PC-3 (cell line): ENCODE data around the gene CACTIN. TPM values are rescaled to one million over a fixed set of nuclear protein-coding genes. Genes with fewer than 3 reads are reported as not detected.

Experiments
- ATAC-seq: fragments of 200-7000 bp; cut with Tn5 transposase; 2 replicates; pipeline ENCODE4 v1.9.1; 2020; ENCODE audit warnings: mild to moderate bottlenecking, moderate library complexity
- BruUV-seq: library from RNA; stranded (reverse); fragments of 400-500 nt; replicated peaks from 2 replicates; lab custom pipeline; 2021; lab: Mats Ljungman, UMichigan
- CTCF ChIA-PET: fragments of 300-600 bp; sonication (Branson Sonifier 250); formaldehyde crosslinking; loops from one replicate; lab custom pipeline; 2022; ENCODE audit warnings: antibody characterized with exemption; lab: Charles Lee
- POLR2A ChIA-PET: fragments of 300-600 bp; sonication (Branson Sonifier 250); formaldehyde crosslinking; loops from one replicate; lab custom pipeline; 2022; ENCODE audit warnings: antibody characterized with exemption; ENCODE audit not compliant: unreplicated experiment; lab: Charles Lee
- DNase-seq: peaks from one replicate; pipeline ENCODE4 v3.0.0-alpha.2; 2015
- H2AFZ ChIP-seq: fragments of 300-600 bp; sonication (generic); 2 replicates; pipeline ENCODE4 v1.6.0; 2016; ENCODE audit warnings: antibody characterized with exemption, low read length
- H3F3A ChIP-seq: fragments of 300-600 bp; sonication (generic); one replicate; pipeline ENCODE4 v1.6.0; 2017; ENCODE audit warnings: antibody characterized with exemption, low read length, control low read depth, mild to moderate bottlenecking; ENCODE audit not compliant: unreplicated experiment
- H3K27ac ChIP-seq: fragments of 300-600 bp; sonication (generic); 2 replicates; pipeline ENCODE4 v1.5.1; 2016; ENCODE audit warnings: mild to moderate bottlenecking, low read length
- H3K27me3 ChIP-seq: fragments of 300-600 bp; sonication (generic); 2 replicates; pipeline ENCODE4 v1.6.1; 2016; ENCODE audit warnings: low read length, mixed read lengths
- H3K36me3 ChIP-seq: fragments of 300-600 bp; sonication (generic); 2 replicates; pipeline ENCODE4 v1.6.1; 2016; ENCODE audit warnings: low read depth, mixed run types, low read length, mixed read lengths
- H3K4me1 ChIP-seq: fragments of 300-600 bp; sonication (generic); 2 replicates; pipeline ENCODE4 v1.5.1; 2016; ENCODE audit warnings: low read length; ENCODE audit not compliant: insufficient read depth
- H3K4me2 ChIP-seq: fragments of 300-600 bp; sonication (generic); 2 replicates; pipeline ENCODE4 v1.6.0; 2016; ENCODE audit warnings: low read length
- H3K4me3 ChIP-seq: fragments of 300-600 bp; sonication (generic); 2 replicates; pipeline ENCODE4 v1.5.1; 2016; ENCODE audit warnings: mild to moderate bottlenecking, low read length, mixed read lengths
- H3K79me2 ChIP-seq: fragments of 300-600 bp; sonication (generic); 2 replicates; pipeline ENCODE4 v1.6.1; 2017; ENCODE audit warnings: low read length, mixed read lengths
- H3K9ac ChIP-seq: fragments of 300-600 bp; sonication (generic); 2 replicates; pipeline ENCODE4 v1.6.0; 2016; ENCODE audit warnings: mild to moderate bottlenecking, low read length
- H3K9me2 ChIP-seq: fragments of 300-600 bp; sonication (generic); replicated peaks from 2 replicates; pipeline ENCODE4 v1.6.1; 2016; ENCODE audit warnings: mixed run types, low read length, mixed read lengths
- H3K9me3 ChIP-seq: fragments of 300-600 bp; sonication (generic); 2 replicates; pipeline ENCODE4 v1.6.1; 2016; ENCODE audit warnings: low read length, mixed read lengths
- H4K20me1 ChIP-seq: fragments of 300-600 bp; sonication (generic); 2 replicates; pipeline ENCODE4 v1.6.1; 2016; ENCODE audit warnings: low read length, mixed read lengths
- EZH2 ChIP-seq: fragments of 300-600 bp; sonication (generic); IDR thresholded peaks from one replicate; pipeline ENCODE4 v1.6.1; 2017; ENCODE audit warnings: antibody characterized with exemption, mild to moderate bottlenecking, low read length; ENCODE audit not compliant: unreplicated experiment
- EZH2phosphoT487 ChIP-seq: fragments of 300-600 bp; sonication (generic); IDR thresholded peaks from 2 replicates; pipeline ENCODE4 v1.6.1; 2018; ENCODE audit warnings: mild to moderate bottlenecking, antibody characterized with exemption, low read length, borderline replicate concordance
- intact Hi-C: fragments of 100-400 bp; cut with micrococcal nuclease; formaldehyde crosslinking; loops from 2 replicates; pipeline ENCODE4 v1.9.0; 2023
- total RNA-seq: library from RNA; depleted of rRNA; stranded (reverse); fragments of >200 nt; gene quantifications from 2 replicates; pipeline ENCODE4 v1.2.3, GENCODE V29; 2014
- TF ChIP-seq, protein P1 (sequence below): fragments of 300-600 bp; sonication (generic); conservative IDR thresholded peaks from 2 replicates; pipeline ENCODE4 v1.5.1; 2017; ENCODE audit warnings: antibody characterized with exemption, low read depth, mild to moderate bottlenecking, low read length

The CACTIN gene
- total RNA-seq, 1 experiment from 2014 or later = 47.8 TPM

DNA sequence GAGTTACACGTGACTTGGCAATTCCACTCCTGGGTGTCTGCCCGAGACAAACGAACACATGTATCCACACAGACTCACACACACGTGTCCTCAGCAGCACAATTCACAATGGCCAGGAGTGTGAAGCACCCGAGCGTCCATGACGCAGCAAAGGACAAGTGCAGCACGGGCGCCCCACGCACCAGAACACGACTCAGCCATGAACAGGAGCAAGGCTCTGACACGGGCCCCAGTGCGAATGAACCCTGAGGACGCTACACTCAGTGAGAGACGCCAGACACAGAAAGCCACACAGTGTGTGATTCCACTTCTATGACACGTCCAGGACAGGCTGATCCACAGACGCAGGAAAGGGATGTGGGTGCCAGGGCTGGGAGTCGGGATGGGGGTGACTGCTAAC, 37.2 kb upstream of the CACTIN start:
- no peaks in the 10 kb centered on the region for H4K20me1 ChIP-seq
- DNase-seq (no peak), ATAC-seq (no peak)
- TF ChIP-seq, protein P1, sequence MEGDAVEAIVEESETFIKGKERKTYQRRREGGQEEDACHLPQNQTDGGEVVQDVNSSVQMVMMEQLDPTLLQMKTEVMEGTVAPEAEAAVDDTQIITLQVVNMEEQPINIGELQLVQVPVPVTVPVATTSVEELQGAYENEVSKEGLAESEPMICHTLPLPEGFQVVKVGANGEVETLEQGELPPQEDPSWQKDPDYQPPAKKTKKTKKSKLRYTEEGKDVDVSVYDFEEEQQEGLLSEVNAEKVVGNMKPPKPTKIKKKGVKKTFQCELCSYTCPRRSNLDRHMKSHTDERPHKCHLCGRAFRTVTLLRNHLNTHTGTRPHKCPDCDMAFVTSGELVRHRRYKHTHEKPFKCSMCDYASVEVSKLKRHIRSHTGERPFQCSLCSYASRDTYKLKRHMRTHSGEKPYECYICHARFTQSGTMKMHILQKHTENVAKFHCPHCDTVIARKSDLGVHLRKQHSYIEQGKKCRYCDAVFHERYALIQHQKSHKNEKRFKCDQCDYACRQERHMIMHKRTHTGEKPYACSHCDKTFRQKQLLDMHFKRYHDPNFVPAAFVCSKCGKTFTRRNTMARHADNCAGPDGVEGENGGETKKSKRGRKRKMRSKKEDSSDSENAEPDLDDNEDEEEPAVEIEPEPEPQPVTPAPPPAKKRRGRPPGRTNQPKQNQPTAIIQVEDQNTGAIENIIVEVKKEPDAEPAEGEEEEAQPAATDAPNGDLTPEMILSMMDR = no peak
- TF ChIP-seq EZH2 (no peak), EZH2phosphoT487 (no peak)
- H3K4me2 ChIP-seq = no peak overlapping the region
- no peaks in the 10 kb centered on the region for H3K9me3 ChIP-seq
- no peaks in the 10 kb centered on the region for H3K27me3 ChIP-seq
- intact Hi-C loops = no loop called here
- H2AFZ ChIP-seq = no peak overlapping the region
- H3K9ac ChIP-seq = no peak overlapping the region
- H3K4me1 ChIP-seq = no peaks in the 10 kb centered on the region
- no peaks in the 10 kb centered on the region for H3K79me2 ChIP-seq
- H3K36me3 ChIP-seq = no peaks in the 10 kb centered on the region; the same call in 1 of the 2 replicates
- POLR2A ChIA-PET = no interaction called here
- no peak overlapping the region for H3K4me3 ChIP-seq
- H3K27ac ChIP-seq = no peak overlapping the region
- BruUV-seq = no TSS peak
- no peaks in the 10 kb centered on the region for H3K9me2 ChIP-seq
- CTCF ChIA-PET = no interaction called here
- H3F3A ChIP-seq = no peaks in the 10 kb centered on the region

DNA sequence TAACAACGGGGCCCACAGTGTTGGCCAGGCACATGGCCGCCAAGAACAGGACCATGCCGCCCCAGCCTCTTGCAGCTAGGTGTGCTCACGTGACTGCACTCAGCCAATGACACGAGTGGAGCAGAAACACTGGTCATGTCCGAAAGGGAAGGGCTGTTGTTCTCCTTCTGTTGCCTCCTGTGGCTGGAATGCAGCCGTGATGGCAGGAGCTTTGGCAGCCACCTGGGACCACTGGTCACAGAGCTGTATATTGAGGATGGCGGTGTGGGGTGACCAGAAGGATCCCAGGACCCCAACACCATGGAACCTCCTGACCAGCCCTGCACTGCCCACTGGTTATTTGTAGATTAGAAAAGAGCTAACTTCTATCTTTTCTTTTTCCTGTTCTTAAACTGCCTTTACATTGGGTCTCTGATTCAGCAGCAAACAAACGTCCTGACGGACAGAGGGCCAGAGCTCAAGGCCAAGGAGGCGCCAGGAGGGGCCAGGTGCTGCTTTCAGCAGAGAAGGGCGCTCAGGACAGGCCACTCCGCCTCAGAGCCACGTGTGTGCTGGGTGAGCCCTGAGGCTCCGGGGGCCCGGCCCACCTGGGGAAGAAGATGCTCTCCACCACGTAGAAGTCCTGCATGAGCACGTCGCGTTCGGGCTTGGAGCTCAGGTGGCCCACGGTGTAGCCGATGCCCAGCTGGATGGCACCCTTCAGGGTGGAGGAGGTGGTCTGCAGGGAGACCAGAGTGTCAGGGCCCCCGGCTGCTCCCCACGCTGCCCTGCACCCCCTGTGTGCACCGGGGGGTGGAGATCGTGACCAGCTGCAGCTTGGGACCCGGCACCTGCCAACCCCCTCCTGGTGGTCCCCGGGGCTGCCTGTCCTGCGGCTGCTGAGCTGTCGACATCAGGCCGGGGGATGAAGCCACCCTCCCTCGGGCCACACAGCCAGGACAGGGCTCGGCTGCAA, 35.0 kb upstream of the CACTIN start:
- Histone ChIP-seq H3K4me2 (no peak overlapping the region), H3K36me3 (no peaks in the 10 kb centered on the region; the same call in 1 of the 2 replicates), H3F3A (no peaks in the 10 kb centered on the region), H4K20me1 (no peaks in the 10 kb centered on the region), H3K27ac (no peak overlapping the region), H3K9ac (no peak overlapping the region), H3K79me2 (no peaks in the 10 kb centered on the region), H3K4me1 (peaks cover 5% of the 10 kb centered on the region; the same call in 1 of the 2 replicates), H3K4me3 (no peak overlapping the region), H3K9me2 (no peaks in the 10 kb centered on the region), H3K27me3 (no peaks in the 10 kb centered on the region), H3K9me3 (no peaks in the 10 kb centered on the region), H2AFZ (no peak overlapping the region)
- no TSS peak for BruUV-seq
- intact Hi-C loops = no loop called here
- TF ChIP-seq EZH2 (no peak), EZH2phosphoT487 (no peak)
- TF ChIP-seq, protein P1 = no peak
- DNase-seq (no peak), ATAC-seq (no peak)
- ChIA-PET POLR2A (no interaction called here), CTCF (no interaction called here)
